Measurements from ENCODE around the gene PTPN11. TPM values are rescaled to one million over a fixed set of nuclear protein-coding genes. Genes with fewer than 3 reads are reported as not detected.

The PTPN11 gene
- total and polyA plus RNA-seq, 10 of the 15 experiments (the other 5 are each of a cell fraction or from before 2014, with no cell fraction given) = 14.6 to 85.2 (median 58.6) TPM

- peak; percentile 99 for TF ChIP-seq SMAD5 (IDR thresholded peaks at IDR 0.05; ENCODE audit: low read depth)
- peak; percentile 99 for TF ChIP-seq MLLT1 (IDR thresholded peaks at IDR 0.05)
- TF ChIP-seq ATF7 (IDR thresholded peaks at IDR 0.05; ENCODE audit: low read depth) = peak; percentile 69
- peak; percentile 92 for TF ChIP-seq POU2F2 (IDR thresholded peaks at IDR 0.05; ENCODE audit: borderline replicate concordance, low read depth, low read length)
- TF ChIP-seq NFIC (IDR thresholded peaks at IDR 0.05; ENCODE audit: low read depth, low read length) = peak; percentile 55; the same call in 1 of the 2 replicates
- TF ChIP-seq RB1 (IDR thresholded peaks at IDR 0.05; ENCODE audit: borderline replicate concordance) = peak; percentile 96
- TF ChIP-seq RELA (IDR thresholded peaks at IDR 0.05; ENCODE audit: borderline replicate concordance, partially characterized antibody) = peak; percentile 82
- no peak for TF ChIP-seq SUZ12 (IDR thresholded peaks at IDR 0.05; ENCODE audit: unreplicated experiment)
- no peak for TF ChIP-seq CHD4 (IDR thresholded peaks at IDR 0.05)
- TF ChIP-seq EED (IDR thresholded peaks at IDR 0.05; ENCODE audit: low read depth) = peak; percentile 34; the same call in 1 of the 2 replicates
- peak; percentile 53; the same call in 1 of the 2 replicates for TF ChIP-seq CBX5 (IDR thresholded peaks at IDR 0.05; ENCODE audit: low read depth)
- TF ChIP-seq PML (IDR thresholded peaks at IDR 0.05; ENCODE audit: low read length) = peak; percentile 99
- TF ChIP-seq ASH2L (IDR thresholded peaks at IDR 0.05; ENCODE audit: borderline replicate concordance, low read depth) = 0 out of 2 replicates have a peak, but pooled peaks have one; percentile 85
- peak; percentile 46; the same call in 1 of the 2 replicates for TF ChIP-seq SPI1 (IDR thresholded peaks at IDR 0.05; ENCODE audit: borderline replicate concordance, insufficient read depth, low read depth, low read length)
- 0 out of 2 replicates have a peak, but pooled peaks have one; percentile 56 for TF ChIP-seq GATAD2B (conservative IDR thresholded peaks at IDR 0.05; ENCODE audit: low read depth)
- peak; percentile 90 for TF ChIP-seq IKZF1 (conservative IDR thresholded peaks at IDR 0.05)
- TF ChIP-seq SREBF1 (IDR thresholded peaks at IDR 0.05; ENCODE audit: low read length) = peak; percentile 36; the same call in 1 of the 2 replicates
- TF ChIP-seq SIX5 (IDR thresholded peaks at IDR 0.05; ENCODE audit: low read depth, low read length, severe bottlenecking) = peak; percentile 87
- TF ChIP-seq NFXL1 (IDR thresholded peaks at IDR 0.05; ENCODE audit: borderline replicate concordance) = no peak
- no peak for TF ChIP-seq KDM1A (IDR thresholded peaks at IDR 0.05; ENCODE audit: borderline replicate concordance)
- peak; percentile 17 to 40; a peak in 2 of 3 replicates for TF ChIP-seq EGR1 (IDR thresholded peaks at IDR 0.05; ENCODE audit: borderline replicate concordance in 1 of 2, low read depth in 2 of 2, low read length in 2 of 2)
- TF ChIP-seq, protein P1, sequence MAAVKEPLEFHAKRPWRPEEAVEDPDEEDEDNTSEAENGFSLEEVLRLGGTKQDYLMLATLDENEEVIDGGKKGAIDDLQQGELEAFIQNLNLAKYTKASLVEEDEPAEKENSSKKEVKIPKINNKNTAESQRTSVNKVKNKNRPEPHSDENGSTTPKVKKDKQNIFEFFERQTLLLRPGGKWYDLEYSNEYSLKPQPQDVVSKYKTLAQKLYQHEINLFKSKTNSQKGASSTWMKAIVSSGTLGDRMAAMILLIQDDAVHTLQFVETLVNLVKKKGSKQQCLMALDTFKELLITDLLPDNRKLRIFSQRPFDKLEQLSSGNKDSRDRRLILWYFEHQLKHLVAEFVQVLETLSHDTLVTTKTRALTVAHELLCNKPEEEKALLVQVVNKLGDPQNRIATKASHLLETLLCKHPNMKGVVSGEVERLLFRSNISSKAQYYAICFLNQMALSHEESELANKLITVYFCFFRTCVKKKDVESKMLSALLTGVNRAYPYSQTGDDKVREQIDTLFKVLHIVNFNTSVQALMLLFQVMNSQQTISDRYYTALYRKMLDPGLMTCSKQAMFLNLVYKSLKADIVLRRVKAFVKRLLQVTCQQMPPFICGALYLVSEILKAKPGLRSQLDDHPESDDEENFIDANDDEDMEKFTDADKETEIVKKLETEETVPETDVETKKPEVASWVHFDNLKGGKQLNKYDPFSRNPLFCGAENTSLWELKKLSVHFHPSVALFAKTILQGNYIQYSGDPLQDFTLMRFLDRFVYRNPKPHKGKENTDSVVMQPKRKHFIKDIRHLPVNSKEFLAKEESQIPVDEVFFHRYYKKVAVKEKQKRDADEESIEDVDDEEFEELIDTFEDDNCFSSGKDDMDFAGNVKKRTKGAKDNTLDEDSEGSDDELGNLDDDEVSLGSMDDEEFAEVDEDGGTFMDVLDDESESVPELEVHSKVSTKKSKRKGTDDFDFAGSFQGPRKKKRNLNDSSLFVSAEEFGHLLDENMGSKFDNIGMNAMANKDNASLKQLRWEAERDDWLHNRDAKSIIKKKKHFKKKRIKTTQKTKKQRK (IDR thresholded peaks at IDR 0.05; ENCODE audit: low read depth, low read length) = no peak
- TF ChIP-seq NBN (IDR thresholded peaks at IDR 0.05) = peak; percentile 97
- TF ChIP-seq, protein P2, sequence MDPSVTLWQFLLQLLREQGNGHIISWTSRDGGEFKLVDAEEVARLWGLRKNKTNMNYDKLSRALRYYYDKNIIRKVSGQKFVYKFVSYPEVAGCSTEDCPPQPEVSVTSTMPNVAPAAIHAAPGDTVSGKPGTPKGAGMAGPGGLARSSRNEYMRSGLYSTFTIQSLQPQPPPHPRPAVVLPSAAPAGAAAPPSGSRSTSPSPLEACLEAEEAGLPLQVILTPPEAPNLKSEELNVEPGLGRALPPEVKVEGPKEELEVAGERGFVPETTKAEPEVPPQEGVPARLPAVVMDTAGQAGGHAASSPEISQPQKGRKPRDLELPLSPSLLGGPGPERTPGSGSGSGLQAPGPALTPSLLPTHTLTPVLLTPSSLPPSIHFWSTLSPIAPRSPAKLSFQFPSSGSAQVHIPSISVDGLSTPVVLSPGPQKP (IDR thresholded peaks at IDR 0.05; ENCODE audit: low read depth, low read length) = peak; percentile 55
- peak; percentile 22; the same call in 1 of the 2 replicates for TF ChIP-seq MTA3 (IDR thresholded peaks at IDR 0.05; ENCODE audit: borderline replicate concordance, low read length)
Measured at GRCh38 chr12:112409064-112409905, 9.5 kb upstream of the PTPN11 start, which contains the start of gene RPL6 (continued).

All from GM12878 (cell line).